Measurements from ENCODE around the gene ERBIN. TPM values are rescaled to one million over a fixed set of nuclear protein-coding genes. Genes with fewer than 3 reads are reported as not detected.

The ERBIN gene
- total and polyA plus RNA-seq, 9 of the 15 experiments (the other 6 are each of a cell fraction or from before 2014, with no cell fraction given): 11.9 to 72.8 (median 41.7) TPM

DNA sequence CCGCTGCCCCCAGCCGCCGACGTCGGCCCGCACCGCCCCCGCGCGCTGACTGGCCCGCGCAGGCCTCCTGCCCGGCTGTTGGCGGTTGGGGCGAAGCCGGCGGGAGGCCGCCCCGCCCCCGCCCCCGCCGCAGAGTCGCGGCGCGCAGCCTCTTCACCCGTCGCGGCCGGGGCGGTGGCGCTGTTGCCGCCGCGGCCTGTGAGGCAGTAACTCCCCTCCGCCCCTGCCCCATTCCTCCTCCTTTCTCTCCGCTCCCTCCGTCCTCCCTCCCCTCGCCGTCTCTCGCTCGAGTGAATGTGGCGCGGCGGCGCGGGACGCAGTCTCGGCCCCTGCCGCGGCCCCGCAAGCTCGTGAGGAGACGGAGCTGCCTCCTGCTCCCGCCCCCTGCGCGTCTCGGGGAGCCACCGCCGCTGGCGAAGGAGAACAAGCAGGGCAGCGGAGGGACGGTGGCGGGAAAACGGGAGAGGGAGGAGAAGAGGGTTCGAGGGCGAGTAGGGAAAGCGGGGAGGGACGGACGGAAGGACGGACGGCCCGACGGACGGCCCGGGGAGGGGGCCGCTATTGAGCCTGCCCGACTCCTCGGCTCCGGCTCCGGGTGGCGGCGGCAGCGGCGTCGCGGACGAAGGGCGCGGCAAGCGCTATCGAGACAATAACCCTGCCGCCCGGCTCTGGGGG, 637 bp upstream of the ERBIN start (continued):
- TF ChIP-seq, protein P1, sequence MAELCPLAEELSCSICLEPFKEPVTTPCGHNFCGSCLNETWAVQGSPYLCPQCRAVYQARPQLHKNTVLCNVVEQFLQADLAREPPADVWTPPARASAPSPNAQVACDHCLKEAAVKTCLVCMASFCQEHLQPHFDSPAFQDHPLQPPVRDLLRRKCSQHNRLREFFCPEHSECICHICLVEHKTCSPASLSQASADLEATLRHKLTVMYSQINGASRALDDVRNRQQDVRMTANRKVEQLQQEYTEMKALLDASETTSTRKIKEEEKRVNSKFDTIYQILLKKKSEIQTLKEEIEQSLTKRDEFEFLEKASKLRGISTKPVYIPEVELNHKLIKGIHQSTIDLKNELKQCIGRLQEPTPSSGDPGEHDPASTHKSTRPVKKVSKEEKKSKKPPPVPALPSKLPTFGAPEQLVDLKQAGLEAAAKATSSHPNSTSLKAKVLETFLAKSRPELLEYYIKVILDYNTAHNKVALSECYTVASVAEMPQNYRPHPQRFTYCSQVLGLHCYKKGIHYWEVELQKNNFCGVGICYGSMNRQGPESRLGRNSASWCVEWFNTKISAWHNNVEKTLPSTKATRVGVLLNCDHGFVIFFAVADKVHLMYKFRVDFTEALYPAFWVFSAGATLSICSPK (IDR thresholded peaks at IDR 0.05; ENCODE audit: borderline replicate concordance): no peak
- no peak for TF ChIP-seq ZNF57 (CRISPR knock-in tag; IDR thresholded peaks at IDR 0.05)
- TF ChIP-seq ZNF444 (CRISPR knock-in tag; IDR thresholded peaks at IDR 0.05): no peak
- TF ChIP-seq, protein P2, sequence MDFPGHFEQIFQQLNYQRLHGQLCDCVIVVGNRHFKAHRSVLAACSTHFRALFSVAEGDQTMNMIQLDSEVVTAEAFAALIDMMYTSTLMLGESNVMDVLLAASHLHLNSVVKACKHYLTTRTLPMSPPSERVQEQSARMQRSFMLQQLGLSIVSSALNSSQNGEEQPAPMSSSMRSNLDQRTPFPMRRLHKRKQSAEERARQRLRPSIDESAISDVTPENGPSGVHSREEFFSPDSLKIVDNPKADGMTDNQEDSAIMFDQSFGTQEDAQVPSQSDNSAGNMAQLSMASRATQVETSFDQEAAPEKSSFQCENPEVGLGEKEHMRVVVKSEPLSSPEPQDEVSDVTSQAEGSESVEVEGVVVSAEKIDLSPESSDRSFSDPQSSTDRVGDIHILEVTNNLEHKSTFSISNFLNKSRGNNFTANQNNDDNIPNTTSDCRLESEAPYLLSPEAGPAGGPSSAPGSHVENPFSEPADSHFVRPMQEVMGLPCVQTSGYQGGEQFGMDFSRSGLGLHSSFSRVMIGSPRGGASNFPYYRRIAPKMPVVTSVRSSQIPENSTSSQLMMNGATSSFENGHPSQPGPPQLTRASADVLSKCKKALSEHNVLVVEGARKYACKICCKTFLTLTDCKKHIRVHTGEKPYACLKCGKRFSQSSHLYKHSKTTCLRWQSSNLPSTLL (IDR thresholded peaks at IDR 0.05): no peak
- no peak for TF ChIP-seq PURB (CRISPR knock-in tag; IDR thresholded peaks at IDR 0.05; ENCODE audit: low read depth)
- TF ChIP-seq ESRRB (CRISPR knock-in tag; IDR thresholded peaks at IDR 0.05; ENCODE audit: borderline replicate concordance): no peak
- TF ChIP-seq, protein P3, sequence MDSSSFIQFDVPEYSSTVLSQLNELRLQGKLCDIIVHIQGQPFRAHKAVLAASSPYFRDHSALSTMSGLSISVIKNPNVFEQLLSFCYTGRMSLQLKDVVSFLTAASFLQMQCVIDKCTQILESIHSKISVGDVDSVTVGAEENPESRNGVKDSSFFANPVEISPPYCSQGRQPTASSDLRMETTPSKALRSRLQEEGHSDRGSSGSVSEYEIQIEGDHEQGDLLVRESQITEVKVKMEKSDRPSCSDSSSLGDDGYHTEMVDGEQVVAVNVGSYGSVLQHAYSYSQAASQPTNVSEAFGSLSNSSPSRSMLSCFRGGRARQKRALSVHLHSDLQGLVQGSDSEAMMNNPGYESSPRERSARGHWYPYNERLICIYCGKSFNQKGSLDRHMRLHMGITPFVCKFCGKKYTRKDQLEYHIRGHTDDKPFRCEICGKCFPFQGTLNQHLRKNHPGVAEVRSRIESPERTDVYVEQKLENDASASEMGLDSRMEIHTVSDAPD (CRISPR knock-in tag; IDR thresholded peaks at IDR 0.05): no peak
- peak; percentile 54; the same call in 1 of the 2 replicates for TF ChIP-seq POLR2AphosphoS5 (IDR thresholded peaks at IDR 0.05; ENCODE audit: control insufficient read depth, insufficient read depth, low read depth, low read length)
- TF ChIP-seq, protein P4, sequence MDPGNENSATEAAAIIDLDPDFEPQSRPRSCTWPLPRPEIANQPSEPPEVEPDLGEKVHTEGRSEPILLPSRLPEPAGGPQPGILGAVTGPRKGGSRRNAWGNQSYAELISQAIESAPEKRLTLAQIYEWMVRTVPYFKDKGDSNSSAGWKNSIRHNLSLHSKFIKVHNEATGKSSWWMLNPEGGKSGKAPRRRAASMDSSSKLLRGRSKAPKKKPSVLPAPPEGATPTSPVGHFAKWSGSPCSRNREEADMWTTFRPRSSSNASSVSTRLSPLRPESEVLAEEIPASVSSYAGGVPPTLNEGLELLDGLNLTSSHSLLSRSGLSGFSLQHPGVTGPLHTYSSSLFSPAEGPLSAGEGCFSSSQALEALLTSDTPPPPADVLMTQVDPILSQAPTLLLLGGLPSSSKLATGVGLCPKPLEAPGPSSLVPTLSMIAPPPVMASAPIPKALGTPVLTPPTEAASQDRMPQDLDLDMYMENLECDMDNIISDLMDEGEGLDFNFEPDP (CRISPR knock-in tag; IDR thresholded peaks at IDR 0.05): no peak
- no peak for TF ChIP-seq RBM17 (IDR thresholded peaks at IDR 0.05; ENCODE audit: borderline replicate concordance, low read depth, low read length)
- TF ChIP-seq, protein P5, sequence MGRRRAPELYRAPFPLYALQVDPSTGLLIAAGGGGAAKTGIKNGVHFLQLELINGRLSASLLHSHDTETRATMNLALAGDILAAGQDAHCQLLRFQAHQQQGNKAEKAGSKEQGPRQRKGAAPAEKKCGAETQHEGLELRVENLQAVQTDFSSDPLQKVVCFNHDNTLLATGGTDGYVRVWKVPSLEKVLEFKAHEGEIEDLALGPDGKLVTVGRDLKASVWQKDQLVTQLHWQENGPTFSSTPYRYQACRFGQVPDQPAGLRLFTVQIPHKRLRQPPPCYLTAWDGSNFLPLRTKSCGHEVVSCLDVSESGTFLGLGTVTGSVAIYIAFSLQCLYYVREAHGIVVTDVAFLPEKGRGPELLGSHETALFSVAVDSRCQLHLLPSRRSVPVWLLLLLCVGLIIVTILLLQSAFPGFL (CRISPR knock-in tag; IDR thresholded peaks at IDR 0.05): no peak
- peak; percentile 93 to 95 for TF ChIP-seq MAZ (CRISPR knock-in tag; conservative IDR thresholded peaks at IDR 0.05 in 1 of 2, IDR thresholded peaks at IDR 0.05 in 1 of 2)
- no peak for TF ChIP-seq ETS2 (tag; IDR thresholded peaks at IDR 0.05; ENCODE audit: borderline replicate concordance, poor library complexity, severe bottlenecking)
- no peak for TF ChIP-seq CHD4 (IDR thresholded peaks at IDR 0.05; ENCODE audit: insufficient read depth, insufficient replicate concordance, low read depth, low read length, poor library complexity, severe bottlenecking)
- no peak for TF ChIP-seq TARDBP (IDR thresholded peaks at IDR 0.05)
- TF ChIP-seq KDM4B (IDR thresholded peaks at IDR 0.05; ENCODE audit: borderline replicate concordance in 2 of 2, low read depth in 1 of 2): no peak
- TF ChIP-seq, protein P6, sequence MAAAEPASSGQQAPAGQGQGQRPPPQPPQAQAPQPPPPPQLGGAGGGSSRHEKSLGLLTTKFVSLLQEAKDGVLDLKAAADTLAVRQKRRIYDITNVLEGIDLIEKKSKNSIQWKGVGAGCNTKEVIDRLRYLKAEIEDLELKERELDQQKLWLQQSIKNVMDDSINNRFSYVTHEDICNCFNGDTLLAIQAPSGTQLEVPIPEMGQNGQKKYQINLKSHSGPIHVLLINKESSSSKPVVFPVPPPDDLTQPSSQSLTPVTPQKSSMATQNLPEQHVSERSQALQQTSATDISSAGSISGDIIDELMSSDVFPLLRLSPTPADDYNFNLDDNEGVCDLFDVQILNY (CRISPR knock-in tag; IDR thresholded peaks at IDR 0.05): peak; percentile 79; the same call in 1 of the 2 replicates

Measured in K562 (cell line).